HEK293 (cell line): Measurements from ENCODE around the gene VPREB1.

ENCODE experiments used
- HOXA7 ChIP-seq: sonication (generic); formaldehyde crosslinking; IDR thresholded peaks from 2 replicates; pipeline ENCODE4 v1.8.1; 2022; ENCODE audit warnings: missing genetic modification reagents, borderline replicate concordance
- KLF16 ChIP-seq: fragments of 450-650 bp; formaldehyde crosslinking; IDR thresholded peaks from 2 replicates; pipeline ENCODE4 v1.5.1; 2017; ENCODE audit warnings: missing biosample characterization, missing genetic modification characterization
- REPIN1 ChIP-seq: fragments of 450-650 bp; formaldehyde crosslinking; IDR thresholded peaks from 2 replicates; pipeline ENCODE4 v1.5.1; 2017; ENCODE audit warnings: missing biosample characterization, missing genetic modification characterization, low read depth
- ZNF112 ChIP-seq: fragments of 450-650 bp; formaldehyde crosslinking; IDR thresholded peaks from 2 replicates; pipeline ENCODE4 v1.5.0; 2017; ENCODE audit warnings: missing biosample characterization, missing genetic modification characterization
- ZNF175 ChIP-seq: fragments of 450-650 bp; formaldehyde crosslinking; IDR thresholded peaks from 2 replicates; pipeline ENCODE4 v1.5.1; 2016; ENCODE audit warnings: missing biosample characterization, missing genetic modification characterization
- ZNF24 ChIP-seq: fragments of 450-650 bp; formaldehyde crosslinking; IDR thresholded peaks from 2 replicates; pipeline ENCODE4 v1.5.1; 2016; ENCODE audit warnings: missing biosample characterization, missing genetic modification characterization
- TF ChIP-seq, protein P1 (sequence below): fragments of 450-650 bp; formaldehyde crosslinking; optimal IDR thresholded peaks from 2 replicates; pipeline ENCODE3; 2016; ENCODE audit warnings: missing biosample characterization, mild to moderate bottlenecking, missing genetic modification characterization
- TF ChIP-seq, protein P2 (sequence below): fragments of 450-650 bp; formaldehyde crosslinking; IDR thresholded peaks from 2 replicates; pipeline ENCODE4 v1.5.1; 2016; ENCODE audit warnings: missing biosample characterization, missing genetic modification characterization
- TF ChIP-seq, protein P3 (sequence below): fragments of 450-650 bp; formaldehyde crosslinking; IDR thresholded peaks from 2 replicates; pipeline ENCODE4 v1.5.1; 2016; ENCODE audit warnings: missing biosample characterization, missing genetic modification characterization
- TF ChIP-seq, protein P4 (sequence below): fragments of 450-650 bp; formaldehyde crosslinking; IDR thresholded peaks from 2 replicates; pipeline ENCODE4 v1.5.1; 2016; ENCODE audit warnings: missing biosample characterization, missing genetic modification characterization
- TF ChIP-seq, protein P5 (sequence below): fragments of 450-650 bp; formaldehyde crosslinking; IDR thresholded peaks from 2 replicates; pipeline ENCODE4 v1.5.1; 2016; ENCODE audit warnings: missing biosample characterization, missing genetic modification characterization, borderline replicate concordance

DNA sequence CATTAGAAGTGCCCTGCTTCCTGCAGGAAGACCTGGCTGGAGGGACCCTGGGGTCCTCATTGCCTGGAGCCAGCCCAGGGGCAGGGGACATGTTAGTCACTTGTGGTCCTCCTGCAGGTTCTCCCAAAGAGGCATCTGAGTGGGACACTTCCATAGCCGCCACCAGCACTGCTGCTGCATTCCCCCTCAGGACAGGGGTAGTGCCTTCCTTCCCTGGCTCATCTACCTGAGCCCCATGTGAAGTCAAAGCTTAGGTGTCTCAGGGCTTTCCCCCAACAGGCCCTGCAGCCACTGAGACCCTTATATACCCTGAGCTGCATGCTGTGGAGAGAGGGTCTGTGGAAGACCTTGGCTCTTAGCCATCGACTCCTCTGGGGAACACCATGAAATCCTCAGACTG lies 45.0 kb upstream of the VPREB1 start:
- TF ChIP-seq, protein P1, sequence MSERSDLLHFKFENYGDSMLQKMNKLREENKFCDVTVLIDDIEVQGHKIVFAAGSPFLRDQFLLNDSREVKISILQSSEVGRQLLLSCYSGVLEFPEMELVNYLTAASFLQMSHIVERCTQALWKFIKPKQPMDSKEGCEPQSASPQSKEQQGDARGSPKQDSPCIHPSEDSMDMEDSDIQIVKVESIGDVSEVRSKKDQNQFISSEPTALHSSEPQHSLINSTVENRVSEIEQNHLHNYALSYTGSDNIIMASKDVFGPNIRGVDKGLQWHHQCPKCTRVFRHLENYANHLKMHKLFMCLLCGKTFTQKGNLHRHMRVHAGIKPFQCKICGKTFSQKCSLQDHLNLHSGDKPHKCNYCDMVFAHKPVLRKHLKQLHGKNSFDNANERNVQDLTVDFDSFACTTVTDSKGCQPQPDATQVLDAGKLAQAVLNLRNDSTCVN (tag by site-specific recombination): no peak
- TF ChIP-seq, protein P2, sequence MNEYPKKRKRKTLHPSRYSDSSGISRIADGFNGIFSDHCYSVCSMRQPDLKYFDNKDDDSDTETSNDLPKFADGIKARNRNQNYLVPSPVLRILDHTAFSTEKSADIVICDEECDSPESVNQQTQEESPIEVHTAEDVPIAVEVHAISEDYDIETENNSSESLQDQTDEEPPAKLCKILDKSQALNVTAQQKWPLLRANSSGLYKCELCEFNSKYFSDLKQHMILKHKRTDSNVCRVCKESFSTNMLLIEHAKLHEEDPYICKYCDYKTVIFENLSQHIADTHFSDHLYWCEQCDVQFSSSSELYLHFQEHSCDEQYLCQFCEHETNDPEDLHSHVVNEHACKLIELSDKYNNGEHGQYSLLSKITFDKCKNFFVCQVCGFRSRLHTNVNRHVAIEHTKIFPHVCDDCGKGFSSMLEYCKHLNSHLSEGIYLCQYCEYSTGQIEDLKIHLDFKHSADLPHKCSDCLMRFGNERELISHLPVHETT: no peak
- TF ChIP-seq, protein P3, sequence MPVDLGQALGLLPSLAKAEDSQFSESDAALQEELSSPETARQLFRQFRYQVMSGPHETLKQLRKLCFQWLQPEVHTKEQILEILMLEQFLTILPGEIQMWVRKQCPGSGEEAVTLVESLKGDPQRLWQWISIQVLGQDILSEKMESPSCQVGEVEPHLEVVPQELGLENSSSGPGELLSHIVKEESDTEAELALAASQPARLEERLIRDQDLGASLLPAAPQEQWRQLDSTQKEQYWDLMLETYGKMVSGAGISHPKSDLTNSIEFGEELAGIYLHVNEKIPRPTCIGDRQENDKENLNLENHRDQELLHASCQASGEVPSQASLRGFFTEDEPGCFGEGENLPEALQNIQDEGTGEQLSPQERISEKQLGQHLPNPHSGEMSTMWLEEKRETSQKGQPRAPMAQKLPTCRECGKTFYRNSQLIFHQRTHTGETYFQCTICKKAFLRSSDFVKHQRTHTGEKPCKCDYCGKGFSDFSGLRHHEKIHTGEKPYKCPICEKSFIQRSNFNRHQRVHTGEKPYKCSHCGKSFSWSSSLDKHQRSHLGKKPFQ (tag by site-specific recombination): no peak
- TF ChIP-seq, protein P4, sequence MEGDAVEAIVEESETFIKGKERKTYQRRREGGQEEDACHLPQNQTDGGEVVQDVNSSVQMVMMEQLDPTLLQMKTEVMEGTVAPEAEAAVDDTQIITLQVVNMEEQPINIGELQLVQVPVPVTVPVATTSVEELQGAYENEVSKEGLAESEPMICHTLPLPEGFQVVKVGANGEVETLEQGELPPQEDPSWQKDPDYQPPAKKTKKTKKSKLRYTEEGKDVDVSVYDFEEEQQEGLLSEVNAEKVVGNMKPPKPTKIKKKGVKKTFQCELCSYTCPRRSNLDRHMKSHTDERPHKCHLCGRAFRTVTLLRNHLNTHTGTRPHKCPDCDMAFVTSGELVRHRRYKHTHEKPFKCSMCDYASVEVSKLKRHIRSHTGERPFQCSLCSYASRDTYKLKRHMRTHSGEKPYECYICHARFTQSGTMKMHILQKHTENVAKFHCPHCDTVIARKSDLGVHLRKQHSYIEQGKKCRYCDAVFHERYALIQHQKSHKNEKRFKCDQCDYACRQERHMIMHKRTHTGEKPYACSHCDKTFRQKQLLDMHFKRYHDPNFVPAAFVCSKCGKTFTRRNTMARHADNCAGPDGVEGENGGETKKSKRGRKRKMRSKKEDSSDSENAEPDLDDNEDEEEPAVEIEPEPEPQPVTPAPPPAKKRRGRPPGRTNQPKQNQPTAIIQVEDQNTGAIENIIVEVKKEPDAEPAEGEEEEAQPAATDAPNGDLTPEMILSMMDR: no peak
- TF ChIP-seq ZNF112 (tag by site-specific recombination): no peak
- no peak for TF ChIP-seq HOXA7 (CRISPR knock-in tag)
- TF ChIP-seq, protein P5, sequence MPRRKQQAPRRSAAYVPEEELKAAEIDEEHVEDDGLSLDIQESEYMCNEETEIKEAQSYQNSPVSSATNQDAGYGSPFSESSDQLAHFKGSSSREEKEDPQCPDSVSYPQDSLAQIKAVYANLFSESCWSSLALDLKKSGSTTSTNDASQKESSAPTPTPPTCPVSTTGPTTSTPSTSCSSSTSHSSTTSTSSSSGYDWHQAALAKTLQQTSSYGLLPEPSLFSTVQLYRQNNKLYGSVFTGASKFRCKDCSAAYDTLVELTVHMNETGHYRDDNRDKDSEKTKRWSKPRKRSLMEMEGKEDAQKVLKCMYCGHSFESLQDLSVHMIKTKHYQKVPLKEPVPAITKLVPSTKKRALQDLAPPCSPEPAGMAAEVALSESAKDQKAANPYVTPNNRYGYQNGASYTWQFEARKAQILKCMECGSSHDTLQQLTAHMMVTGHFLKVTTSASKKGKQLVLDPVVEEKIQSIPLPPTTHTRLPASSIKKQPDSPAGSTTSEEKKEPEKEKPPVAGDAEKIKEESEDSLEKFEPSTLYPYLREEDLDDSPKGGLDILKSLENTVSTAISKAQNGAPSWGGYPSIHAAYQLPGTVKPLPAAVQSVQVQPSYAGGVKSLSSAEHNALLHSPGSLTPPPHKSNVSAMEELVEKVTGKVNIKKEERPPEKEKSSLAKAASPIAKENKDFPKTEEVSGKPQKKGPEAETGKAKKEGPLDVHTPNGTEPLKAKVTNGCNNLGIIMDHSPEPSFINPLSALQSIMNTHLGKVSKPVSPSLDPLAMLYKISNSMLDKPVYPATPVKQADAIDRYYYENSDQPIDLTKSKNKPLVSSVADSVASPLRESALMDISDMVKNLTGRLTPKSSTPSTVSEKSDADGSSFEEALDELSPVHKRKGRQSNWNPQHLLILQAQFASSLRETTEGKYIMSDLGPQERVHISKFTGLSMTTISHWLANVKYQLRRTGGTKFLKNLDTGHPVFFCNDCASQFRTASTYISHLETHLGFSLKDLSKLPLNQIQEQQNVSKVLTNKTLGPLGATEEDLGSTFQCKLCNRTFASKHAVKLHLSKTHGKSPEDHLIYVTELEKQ (tag by site-specific recombination): no peak
- TF ChIP-seq REPIN1: no peak
- TF ChIP-seq KLF16 (tag by site-specific recombination): no peak
- no peak for TF ChIP-seq ZNF24 (tag by site-specific recombination)
- no peak for TF ChIP-seq ZNF175 (tag by site-specific recombination)
